ENCODE data around the gene FRMD1.

Gene FRMD1

DNA sequence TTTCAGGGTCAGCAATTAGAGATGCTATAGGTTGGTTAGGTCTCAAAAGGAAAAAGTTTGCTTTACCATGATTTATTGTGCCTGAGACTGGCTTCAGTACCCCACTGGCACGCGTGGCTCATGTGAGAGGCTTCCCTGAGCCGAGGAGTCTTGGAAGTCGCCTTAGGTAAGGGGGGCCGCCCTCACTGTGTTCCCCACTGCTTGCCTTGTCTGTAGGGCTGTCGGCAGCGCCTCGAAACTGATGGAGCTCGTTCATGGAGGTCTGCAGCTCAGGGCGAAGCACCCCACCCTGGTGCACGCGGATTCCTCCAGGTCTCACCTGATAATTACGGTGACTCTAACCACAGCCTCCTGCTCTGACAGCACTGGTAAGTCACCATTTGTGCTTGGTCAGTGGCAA, 39.2 kb downstream of the FRMD1 start:
- no peak for DNase-seq

DNA sequence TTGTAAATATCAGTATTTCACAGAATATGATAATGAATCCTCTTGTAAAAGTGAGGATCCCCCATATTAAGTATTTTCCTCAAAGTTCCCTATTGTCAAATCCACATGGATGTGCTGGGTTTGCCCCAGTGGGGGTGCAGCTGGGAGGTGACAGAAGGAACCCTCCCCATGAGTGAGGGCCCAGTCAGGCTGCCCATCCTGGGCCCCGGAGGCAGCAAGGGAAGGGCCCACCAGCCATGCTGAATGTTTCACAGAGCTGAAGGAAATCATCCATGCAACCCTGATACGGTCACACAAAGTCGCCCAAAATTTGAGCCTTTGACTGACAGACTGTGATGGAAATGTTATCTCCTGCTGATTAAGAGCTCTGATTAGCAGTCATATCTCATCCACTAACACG, 39.7 kb downstream of the FRMD1 start:
- no peak for DNase-seq

DNA sequence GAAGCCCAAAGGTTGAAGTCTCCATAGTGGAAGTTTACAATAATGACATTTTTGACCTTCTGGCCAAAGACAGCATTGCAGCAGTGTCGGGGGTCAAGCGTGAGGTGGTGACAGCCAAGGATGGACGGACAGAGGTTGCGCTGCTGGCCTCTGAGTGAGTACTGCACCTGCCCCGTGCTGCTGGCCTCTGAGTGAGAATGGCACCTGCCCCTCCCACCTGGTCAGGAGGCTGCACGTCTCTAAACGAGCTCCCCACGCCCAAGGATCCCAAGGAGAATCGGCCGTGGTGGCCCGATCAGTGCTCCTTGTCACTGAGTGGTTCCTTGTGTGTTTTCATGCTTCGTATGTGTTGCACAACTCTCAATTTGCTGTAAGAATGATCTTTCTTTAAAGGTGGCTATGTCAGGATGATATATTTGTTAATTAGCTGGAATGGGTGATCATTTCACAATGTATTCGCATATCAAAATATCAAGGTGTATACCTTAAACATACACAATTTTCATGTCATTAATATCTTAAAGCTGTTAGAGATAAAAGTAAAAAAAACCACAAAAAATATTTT, 40.4 kb downstream of the FRMD1 start:
- no peak for DNase-seq

DNA sequence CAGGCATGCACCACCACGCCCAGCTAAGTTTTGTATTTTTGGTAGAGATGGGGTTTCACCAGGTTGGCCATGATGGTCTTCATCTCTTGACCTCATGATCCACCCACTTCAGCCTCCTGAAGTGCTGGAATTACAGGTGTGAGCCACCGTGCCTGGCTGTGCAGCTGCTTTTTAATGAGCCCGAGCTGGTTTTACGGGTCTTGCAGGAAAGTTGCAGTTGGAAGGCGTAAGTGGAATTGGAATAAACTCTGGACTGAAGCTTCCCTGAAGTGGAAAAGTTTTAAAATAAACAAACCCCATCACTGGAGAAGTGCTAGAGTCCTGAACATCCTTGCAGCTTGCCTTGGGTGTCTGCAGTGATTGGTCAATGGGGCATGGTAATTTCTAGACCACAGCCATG, 41.2 kb downstream of the FRMD1 start:
- no peak for DNase-seq

DNA sequence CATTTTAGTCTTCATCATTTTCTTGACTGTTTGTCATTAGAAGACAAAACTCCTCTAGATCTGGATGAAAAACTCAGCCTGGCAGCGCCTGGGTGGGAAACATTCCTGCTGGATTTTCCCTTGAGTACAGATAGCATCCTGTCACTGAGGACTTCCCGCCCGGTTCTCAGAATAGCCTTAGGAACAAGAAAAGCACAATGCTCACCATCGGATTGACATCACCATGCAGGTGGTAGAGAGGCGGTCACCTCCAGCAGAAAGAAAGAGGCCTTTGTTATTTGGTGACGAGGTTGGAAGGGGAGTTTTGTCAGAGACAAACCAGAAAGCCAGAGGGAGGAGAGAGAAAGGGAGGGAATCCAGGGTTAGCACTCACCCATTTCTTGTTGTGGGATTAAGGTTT, 41.8 kb downstream of the FRMD1 start:
- DNase-seq: no peak

DNA sequence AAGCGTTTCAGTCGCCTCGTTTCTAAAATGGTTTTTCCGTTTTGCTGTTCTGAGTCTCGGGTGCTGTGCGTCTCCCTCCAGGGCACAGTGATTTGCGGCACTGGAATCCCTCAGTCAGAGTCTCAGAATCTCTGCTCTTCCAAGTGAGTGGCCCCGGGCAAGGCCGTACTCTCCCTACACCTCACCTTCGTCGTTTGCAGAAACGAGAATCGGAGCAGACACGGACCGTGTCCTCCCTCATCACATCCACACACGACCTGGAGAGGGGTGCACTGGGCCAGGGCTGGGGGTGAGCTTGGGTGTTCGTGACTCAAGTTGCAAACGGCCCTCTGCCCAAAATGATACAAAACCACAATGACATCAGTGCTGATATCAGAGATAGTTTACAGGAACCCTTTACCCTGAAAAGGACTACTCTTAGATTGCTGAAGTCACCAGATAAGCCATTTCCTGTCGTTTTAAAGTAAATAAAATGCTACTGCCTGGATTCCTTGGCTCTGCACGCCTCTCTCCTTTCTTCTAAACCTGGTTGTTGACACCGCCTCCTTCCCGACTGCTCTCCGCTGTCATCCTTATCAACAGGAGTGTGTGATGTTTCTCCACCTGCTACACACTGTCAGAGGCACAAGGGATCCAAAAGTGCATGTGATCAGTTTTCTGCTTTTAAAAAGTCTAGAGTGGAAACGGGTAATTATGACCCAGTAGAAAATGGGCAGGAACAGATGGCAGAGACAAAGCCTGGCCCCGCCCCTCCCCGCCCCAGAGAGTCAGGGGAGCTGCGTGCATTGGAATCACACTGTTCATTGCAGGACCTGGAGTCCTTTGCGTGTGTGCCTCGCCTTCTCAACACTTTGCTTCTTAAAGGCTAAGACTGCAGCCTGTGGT, 43.1 kb downstream of the FRMD1 start:
- peak; percentile 74 for DNase-seq

DNA sequence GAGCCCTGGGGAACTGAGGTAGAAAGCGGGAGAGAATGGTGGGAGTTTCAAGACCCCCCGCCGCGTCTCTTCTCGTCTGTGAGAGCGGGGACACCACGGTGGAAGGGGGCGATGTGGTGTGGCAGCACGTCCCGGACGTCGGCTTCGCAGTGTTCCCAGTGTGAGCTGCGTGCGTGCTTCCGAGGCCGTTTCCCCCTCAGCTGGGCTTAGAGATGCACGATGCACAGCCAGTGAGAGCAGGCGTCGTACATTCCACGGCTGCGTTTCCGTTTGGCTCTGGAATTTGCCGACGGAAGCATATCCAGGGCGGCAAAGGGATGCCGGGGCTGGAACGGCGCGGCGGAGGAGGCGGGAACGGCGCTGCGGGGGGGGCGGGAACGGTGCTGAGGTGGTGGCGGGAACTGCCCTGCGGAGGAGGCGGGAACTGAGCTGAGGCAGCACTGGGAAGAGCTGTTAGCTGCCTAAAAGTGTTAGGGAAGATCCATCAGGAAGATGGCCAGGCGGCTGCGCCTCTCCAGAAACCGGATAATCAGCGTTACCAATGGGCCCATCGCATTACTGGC, 43.8 kb downstream of the FRMD1 start:
- DNase-seq: peak; percentile 53

DNA sequence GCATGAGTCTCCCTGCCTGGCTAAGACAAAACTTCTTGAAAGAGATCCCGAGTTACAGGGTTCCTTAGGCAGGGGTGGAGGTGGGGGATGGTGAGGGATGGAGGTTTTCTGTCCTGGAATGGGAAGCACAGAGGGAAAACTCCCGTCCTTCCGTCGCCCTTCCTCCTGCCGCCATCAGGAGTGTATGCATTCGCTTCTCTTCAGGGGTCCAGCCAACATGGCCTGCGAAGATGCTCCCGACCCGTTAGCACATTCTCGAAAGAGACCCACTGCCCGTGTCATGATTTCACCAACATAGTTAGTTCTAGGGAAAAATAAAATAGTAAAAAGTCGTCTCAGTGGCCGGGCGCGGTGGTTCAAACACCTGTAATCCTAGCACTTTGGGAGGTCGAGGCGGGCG, 44.5 kb downstream of the FRMD1 start:
- DNase-seq: no peak

DNA sequence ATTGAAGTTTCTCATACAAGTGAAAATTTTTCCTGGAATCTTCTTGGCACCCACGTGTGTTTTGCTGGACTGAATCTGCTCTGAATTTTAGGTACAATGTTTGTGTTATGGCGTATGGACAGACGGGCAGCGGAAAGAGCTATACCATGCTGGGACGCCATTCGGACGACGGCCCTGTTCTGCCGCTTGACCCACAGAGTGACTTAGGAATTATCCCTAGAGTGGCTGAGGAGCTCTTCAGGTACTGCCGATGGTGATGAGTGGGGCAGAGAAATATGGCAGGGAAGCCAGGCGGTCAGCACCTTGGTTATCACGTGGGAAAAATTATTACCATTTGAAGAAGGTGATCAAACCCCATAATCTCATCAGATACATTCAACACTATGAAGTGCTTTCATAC, 45.2 kb downstream of the FRMD1 start:
- DNase-seq: no peak

DNA sequence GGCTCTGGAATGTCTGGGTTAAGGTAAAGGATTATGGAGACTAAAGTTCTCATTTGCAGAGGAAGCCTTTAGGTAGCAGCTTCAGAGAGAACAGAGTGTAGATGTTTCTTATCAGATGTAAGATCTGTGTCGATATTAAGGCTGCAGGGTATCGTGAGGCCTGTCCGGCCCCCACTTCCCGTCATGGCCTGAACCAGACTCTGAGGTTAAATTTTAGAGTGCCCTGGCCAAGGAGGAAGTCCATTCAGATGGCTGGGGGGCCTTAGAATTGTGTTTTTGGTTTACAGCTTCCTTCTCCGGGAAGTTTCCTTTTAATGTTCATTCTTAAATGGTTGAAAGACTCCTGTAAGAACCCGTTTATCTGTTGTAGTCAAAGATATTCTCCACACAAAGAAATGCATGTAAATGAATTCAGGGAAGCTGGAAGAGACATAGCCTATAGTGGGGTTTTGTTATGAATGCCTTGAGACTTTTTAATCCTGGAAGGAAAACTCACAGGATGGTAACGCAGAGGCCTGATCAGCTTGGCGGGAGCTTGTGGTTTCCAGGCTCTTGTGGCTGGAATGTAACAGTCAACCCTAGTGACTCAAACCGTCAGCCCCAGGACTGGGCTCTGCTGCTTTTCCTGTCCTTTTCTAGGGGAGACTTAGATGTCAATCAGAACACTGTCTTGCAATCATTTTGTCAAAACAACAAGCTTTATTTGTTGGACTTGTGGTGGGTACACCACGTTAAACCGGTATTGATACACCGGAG, 46.8 kb downstream of the FRMD1 start:
- DNase-seq: no peak

DNA sequence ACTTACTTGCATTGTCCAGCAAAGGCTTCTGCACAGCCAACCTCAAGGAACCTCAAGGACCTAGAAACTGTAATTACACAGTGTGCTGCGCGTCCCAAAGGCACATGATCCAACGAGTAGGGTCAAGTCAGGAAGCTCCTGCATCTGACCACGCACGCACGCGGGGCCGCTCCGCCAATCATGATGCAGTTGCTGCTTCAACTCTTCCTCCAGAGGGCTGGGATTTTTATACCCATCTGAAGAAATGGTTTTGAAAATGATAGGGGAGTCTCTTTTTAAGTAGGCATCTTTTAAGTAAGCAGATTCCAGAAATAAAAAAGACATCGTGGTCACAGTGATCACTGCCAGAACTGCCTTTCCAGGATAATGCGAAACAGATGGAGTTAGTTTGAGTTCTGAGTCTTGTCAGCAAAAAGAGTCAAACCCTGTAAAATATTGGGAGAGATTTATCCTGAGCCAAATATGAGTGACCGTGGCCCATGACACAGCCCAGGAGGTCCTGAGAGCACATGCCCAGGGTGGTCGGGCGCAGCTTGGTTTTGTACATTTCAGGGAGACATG, 47.5 kb downstream of the FRMD1 start:
- DNase-seq: no peak

DNA sequence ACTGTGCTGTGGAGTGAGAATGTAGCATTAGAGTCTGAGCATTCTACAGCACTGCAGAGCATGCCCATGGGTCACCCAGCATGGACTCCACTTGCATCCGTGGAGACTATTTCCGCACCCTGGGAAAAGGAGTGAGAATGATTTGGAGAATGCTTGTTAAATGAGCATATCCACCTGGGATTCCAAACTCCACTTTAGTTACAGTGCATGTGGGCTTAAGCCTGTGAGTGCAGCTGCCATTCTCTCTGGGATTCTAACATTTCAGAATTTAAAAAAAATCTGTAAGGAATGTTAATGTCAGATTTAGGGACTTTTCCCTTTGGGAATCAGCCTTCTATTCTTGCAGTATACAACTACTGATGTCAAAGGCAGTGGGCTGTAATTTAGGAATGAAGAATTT, 48.1 kb downstream of the FRMD1 start:
- DNase-seq: peak; percentile 28

DNA sequence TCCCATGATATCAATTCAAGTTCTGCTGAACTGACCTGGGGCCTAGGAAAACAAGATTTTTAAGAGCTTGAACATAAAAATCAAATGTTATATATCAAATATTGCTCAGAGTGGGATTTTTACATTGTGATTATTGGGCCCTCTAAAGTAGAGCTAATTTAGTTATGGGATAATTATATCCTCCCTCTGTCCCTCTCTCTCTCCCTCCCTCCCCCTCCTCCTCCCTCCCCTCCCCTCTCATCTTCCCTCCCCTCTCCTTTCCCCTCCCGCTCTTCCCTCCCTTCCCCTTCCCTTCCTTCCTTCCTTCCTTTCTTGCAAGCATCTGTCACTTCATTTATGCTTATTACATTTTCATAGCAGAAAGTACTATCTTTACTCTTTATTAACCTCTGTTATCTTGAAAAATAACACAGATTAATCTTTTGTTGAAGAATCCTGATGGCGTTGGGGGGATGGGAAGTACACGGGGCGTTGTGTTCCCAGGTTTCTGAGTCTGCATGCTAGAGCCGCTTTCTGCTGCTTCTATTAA, 48.7 kb downstream of the FRMD1 start:
- DNase-seq: no peak

DNA sequence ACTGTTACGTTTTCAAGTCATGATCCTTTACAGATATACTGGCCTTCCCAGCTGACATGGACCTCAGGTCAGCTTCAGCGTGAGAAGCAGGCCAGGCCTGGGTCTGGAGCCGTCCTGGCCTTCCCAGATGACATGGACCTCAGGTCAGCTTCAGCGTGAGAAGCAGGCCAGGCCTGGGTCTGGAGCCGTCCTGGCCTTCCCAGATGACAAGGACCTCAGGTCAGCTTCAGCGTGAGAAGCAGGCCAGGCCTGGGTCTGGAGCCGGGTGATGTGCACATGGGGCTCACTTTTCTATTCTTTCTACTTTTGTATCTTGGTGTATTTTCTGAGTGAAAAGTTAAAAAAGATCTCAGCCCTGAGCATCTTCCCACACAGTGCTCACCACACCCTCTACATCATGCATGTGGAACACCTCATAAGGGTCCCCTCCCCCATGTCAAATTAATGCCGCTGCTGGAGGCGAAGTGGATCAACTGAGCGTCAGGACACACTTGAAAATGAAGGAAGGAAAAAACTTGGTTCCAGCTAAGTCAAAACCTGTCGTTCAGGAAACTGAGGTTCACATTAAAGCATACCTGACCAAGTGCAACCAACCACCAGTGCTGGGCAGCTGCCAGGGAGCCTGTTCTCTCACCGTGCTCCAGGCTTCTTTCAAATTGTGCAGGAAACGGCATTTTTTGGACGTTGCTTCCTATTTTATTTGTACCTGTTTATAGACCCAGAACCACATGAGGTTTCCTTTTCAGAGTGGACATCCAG, 49.4 kb downstream of the FRMD1 start:
- DNase-seq: no peak

DNA sequence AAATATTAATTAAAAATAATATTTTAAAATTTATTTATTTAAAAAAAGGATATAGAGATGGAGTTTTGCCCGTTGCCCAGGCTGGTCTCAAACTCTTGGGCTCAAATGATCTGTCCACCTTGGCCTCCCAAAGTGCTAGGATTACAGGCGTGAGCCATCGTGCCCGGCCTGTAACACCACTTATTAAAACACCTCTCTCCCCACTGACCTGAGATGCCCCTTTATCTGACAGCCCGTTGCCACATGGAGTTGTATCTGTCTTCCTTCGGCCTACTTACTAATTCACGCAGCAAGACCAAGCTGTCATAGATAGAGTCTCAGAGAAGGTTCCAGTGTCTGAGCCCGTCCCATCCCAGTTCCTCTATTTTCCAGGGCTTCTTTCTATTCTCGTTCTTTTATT, 50.8 kb downstream of the FRMD1 start:
- DNase-seq: no peak

DNA sequence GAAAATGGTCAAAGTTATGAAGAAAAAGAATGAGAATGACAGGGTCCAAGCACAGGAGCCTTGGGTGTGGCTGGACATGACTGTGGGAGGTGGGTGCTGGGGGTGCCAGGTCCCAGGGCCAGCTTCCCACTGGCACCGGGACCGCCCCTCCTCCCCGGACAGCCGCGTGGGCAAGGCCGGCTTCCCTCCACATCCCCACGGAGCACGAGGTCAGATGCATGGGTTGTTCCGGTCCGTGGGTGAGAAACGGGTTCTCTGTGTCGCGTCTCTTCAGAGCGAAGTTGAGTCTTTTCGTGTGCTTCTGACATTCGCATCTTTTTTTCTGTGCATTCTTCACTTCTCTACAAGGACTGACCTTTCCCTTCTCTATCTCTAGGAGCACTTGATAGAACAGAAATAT, 51.5 kb downstream of the FRMD1 start:
- DNase-seq: no peak

DNA sequence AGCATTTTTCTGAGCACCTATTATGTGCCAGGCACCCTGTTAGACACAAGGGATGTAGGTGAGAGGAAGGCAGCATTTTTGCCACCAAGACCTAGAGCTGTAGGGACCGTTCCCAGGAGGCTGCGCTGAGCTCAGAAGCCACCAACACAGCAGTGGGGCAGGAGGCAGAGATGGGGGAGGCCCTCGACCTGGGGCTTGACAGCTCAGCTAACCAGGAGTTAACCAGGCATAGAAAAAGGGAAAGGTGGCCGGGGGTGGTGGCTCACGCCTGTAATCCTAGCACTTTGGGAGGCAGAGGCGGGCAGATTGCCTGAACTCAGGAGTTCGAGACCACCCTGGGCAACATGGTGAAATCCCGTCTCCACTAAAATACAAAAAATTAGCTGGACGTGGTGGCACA, 52.1 kb downstream of the FRMD1 start:
- no peak for DNase-seq

DNA sequence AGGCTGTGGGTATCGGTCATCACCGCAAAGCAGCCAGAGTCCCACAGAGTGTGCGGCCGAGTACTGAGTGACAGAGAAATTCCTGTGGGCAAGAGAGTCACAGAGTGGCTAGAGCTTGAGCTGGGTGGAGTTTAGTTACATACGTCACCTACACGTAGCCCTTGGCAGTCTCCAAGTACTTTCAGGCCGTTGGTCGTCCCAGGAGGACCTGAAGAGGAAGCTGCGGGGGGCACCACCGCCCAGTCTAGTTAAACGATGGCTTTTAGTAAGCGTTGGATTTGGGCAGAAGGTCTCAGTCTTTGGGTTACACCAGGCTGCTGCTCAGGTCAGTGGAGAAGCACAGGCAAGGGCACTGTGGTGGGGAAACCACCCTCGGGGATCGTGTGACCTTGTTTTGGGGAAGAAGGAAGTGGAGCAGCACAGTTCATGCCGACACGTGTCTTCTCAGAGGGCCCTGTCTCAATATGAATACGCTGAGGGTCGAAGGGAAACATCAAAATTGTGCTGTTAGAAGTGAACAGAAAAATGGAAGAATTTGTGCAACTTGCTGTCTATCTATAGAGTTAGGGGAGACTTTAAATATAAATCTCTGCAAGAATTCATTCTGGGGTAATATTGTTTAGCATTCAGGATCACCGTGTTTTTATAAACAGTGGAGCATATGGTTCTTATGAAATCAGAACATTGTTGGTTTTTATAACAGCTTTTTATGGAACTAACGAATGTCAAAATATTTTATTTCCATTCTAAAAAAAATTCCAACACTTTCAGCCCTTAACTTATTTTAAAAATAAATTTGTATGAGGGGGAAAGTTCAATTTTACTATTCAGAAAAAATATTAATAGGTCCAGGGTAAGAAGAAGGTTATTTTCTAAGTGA, 52.9 kb downstream of the FRMD1 start:
- DNase-seq: no peak

DNA sequence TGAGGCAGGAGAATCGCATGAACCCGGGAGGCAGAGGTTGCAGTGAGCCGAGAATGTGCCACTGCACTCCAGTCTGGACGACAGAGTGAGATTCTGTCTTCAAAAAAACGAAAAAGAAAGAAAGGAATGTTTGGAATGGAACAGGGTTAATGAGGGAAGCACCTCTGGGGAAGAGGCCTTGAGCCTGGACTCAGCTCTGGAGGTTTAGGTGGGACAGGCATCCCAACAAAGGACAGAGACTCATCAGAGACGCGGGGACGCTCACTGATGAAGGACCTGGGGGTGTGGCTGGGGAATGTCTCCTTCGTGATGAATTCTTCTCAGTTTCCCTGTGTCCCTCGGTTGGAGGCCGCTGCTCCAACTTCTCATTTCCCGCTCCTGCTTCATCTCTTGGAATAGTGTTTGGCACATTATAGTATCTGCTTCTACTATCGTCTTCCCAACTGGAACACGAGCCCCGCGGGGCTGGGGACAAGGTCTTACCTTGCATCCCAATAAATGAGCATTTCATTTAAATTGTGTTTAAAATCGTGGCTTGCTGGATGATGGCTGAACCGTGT, 54.0 kb downstream of the FRMD1 start:
- no peak for DNase-seq

DNA sequence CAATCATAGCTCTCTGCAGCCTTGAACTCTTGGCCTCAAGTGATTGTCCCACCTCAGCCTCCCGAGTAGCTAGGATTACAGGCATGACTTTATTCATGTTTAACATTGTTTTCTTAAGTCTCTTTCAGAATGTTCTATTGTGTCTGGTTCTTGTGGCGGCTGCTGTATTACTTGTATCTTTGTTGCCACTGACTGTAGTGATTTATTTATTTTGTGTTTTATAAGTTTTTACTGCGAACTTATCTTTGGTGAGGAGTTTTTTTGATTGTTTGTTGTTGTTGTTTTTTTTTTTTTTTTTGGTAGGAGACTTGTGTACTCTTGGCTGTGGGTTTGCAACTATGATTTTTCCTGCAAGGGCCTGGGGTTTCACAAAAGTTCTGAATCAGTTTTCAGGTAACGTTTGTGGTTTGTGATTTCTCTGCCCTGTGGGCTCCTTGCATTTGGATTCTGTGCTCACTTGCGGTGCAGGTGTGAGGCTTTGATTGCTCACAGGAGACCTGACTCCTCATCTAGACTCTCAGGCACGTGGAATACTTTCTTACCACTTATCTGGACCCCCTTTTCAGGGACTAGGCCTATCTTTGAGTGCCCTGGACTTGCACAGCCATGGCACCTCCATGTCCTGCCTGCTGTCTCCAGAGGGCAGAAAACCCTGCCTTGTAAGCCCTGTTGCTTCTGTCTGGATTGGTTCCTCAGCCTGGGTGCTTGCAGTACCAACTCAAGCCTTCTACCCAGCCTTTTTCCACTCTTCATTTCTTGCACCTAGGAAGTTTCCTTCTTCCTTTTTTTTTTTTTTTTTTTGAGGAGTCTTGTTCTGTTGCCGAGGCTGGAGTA, 56.3 kb downstream of the FRMD1 start:
- no peak for DNase-seq

All from NCI-H2171 (cell line).